HCT116 (cell line): ENCODE measurements around the gene CNPPD1. TPM values are rescaled to one million over a fixed set of nuclear protein-coding genes. Genes with fewer than 3 reads are reported as not detected.

Experiments
- ATAC-seq: fragments of 200-7000 bp; cut with Tn5 transposase; 2 replicates; pipeline ENCODE4 v1.9.1; 2020; ENCODE audit warnings: mild to moderate bottlenecking, moderate library complexity
- BruUV-seq: library from RNA; stranded (reverse); fragments of 400-500 nt; replicated peaks from 2 replicates; lab custom pipeline; 2021; lab: Mats Ljungman, UMichigan
- CTCF ChIA-PET: fragments of 300-600 bp; sonication (Branson Sonifier 250); formaldehyde crosslinking; loops from one replicate; lab custom pipeline; 2021; ENCODE audit warnings: antibody characterized with exemption; lab: Charles Lee
- POLR2A ChIA-PET: fragments of 300-600, 350-600 bp; sonication (Branson Sonifier 250); formaldehyde crosslinking; loops from one replicate; lab custom pipeline; 2021; ENCODE audit warnings: antibody characterized with exemption; lab: Charles Lee
- RAD21 ChIA-PET, 2 experiments: fragments of 300-600 bp; sonication (Branson Sonifier 250); formaldehyde crosslinking; loops; one replicate each; lab custom pipeline; 2023; ENCODE audit warnings: low total read pairs in 2 of 2; ENCODE audit not compliant: uncharacterized antibody in 2 of 2, unreplicated experiment in 2 of 2, low non-redundant PET in 1 of 2; lab: Charles Lee
- DNase-seq: peaks from one replicate; pipeline ENCODE4 v3.0.0-alpha.2; 2010; ENCODE audit warnings: low read depth, low spot score
- H2AFZ ChIP-seq: fragments of 200-600 bp; shearing (Covaris generic), sonication (generic); 2 replicates; pipeline ENCODE4 v1.6.1; 2017; ENCODE audit warnings: low read depth, mixed run types, mixed read lengths, antibody characterized with exemption, low read length; ENCODE audit not compliant: poor library complexity, severe bottlenecking
- H3K27ac ChIP-seq: 2 replicates; pipeline ENCODE4 v1.5.1; 2012; ENCODE audit warnings: low read depth, low read length
- H3K27me3 ChIP-seq: fragments of 200-600 bp; sonication (generic); 2 replicates; pipeline ENCODE4 v1.6.1; 2016; ENCODE audit warnings: mixed run types, low read length, mixed read lengths; ENCODE audit not compliant: insufficient read depth
- H3K36me3 ChIP-seq, 2 experiments: fragments of 200-500 bp in 1 of 2; fragments of 200-600 bp in 1 of 2; sonication (Bioruptor generic) in 1 of 2; sonication (generic) in 1 of 2; 2 replicates each; pipeline versions ENCODE4 v1.5.1 to v1.6.1; 2014 to 2016; ENCODE audit warnings: low read length in 2 of 2, inconsistent platforms in 1 of 2, mixed read lengths in 1 of 2, mixed run types in 1 of 2; ENCODE audit not compliant: insufficient read depth in 2 of 2, control insufficient read depth in 1 of 2
- H3K4me1 ChIP-seq, 2 experiments: fragments of 200-600 bp in 1 of 2; sonication (generic) in 1 of 2; 2 replicates each; pipeline versions ENCODE4 v1.5.1 to v1.6.1; 2012 to 2017; ENCODE audit warnings: low read length in 2 of 2, inconsistent platforms in 1 of 2, mild to moderate bottlenecking in 1 of 2, mixed read lengths in 1 of 2, mixed run types in 1 of 2, moderate library complexity in 1 of 2; ENCODE audit not compliant: insufficient read depth in 2 of 2, control insufficient read depth in 1 of 2
- H3K4me2 ChIP-seq: fragments of 200-600 bp; sonication (generic); 2 replicates; pipeline ENCODE4 v1.6.1; 2017; ENCODE audit warnings: mixed run types, low read length, mixed read lengths
- H3K4me3 ChIP-seq, 2 experiments: fragments of 200-600 bp in 1 of 2; sonication (generic) in 1 of 2; replicated peaks in 1 of 2; 2 replicates each; pipeline ENCODE4 v1.5.1; 2011 to 2016; ENCODE audit warnings: low read length in 2 of 2, control low read depth in 1 of 2, low read depth in 1 of 2, mild to moderate bottlenecking in 1 of 2, mixed read lengths in 1 of 2, mixed run types in 1 of 2
- H3K79me2 ChIP-seq: fragments of 200-600 bp; sonication (generic); 2 replicates; pipeline ENCODE4 v1.6.1; 2017; ENCODE audit warnings: mild to moderate bottlenecking, mixed run types, low read length, moderate library complexity, mixed read lengths; ENCODE audit not compliant: insufficient read depth
- H3K9ac ChIP-seq: fragments of 200-600 bp; sonication (generic); 2 replicates; pipeline ENCODE4 v1.6.1; 2016; ENCODE audit warnings: low read length, mixed read lengths
- H3K9me2 ChIP-seq: fragments of 200-600 bp; sonication (generic), shearing (Covaris generic); 2 replicates; pipeline ENCODE4 v1.6.1; 2017; ENCODE audit warnings: mixed run types, mild to moderate bottlenecking, moderate library complexity; ENCODE audit not compliant: insufficient read depth
- H3K9me3 ChIP-seq, 2 experiments: fragments of 200-500 bp in 1 of 2; fragments of 200-600 bp in 1 of 2; sonication (Bioruptor generic) in 1 of 2; sonication (generic) in 1 of 2; 2 replicates each; pipeline ENCODE4 v1.6.1; 2014 to 2017; ENCODE audit warnings: low read length in 2 of 2, mixed read lengths in 2 of 2, inconsistent platforms in 1 of 2, low read depth in 1 of 2, mild to moderate bottlenecking in 1 of 2, mixed run types in 1 of 2, moderate library complexity in 1 of 2; ENCODE audit not compliant: control insufficient read depth in 1 of 2, insufficient read depth in 1 of 2
- H4K20me1 ChIP-seq: fragments of 200-600 bp; sonication (generic), shearing (Covaris generic); 2 replicates; pipeline ENCODE4 v1.6.1; 2017; ENCODE audit warnings: mixed run types, mild to moderate bottlenecking, moderate library complexity; ENCODE audit not compliant: insufficient read depth
- CBX3 ChIP-seq: IDR thresholded peaks from 2 replicates; pipeline ENCODE4 v1.6.1; 2012; ENCODE audit warnings: low read depth
- CEBPB ChIP-seq: IDR thresholded peaks from 2 replicates; pipeline ENCODE4 v1.6.1; 2012; ENCODE audit warnings: low read depth
- EGR1 ChIP-seq: IDR thresholded peaks from 2 replicates; pipeline ENCODE4 v1.6.1; 2012; ENCODE audit warnings: low read depth
- ELF1 ChIP-seq: IDR thresholded peaks from 2 replicates; pipeline ENCODE4 v1.6.1; 2012; ENCODE audit warnings: low read depth, borderline replicate concordance
- EZH2phosphoT487 ChIP-seq: fragments of 200-600 bp; IDR thresholded peaks from 2 replicates; pipeline ENCODE4 v1.6.1; 2018; ENCODE audit warnings: antibody characterized with exemption, borderline replicate concordance
- FOSL1 ChIP-seq: IDR thresholded peaks from 2 replicates; pipeline ENCODE4 v1.6.1; 2012; ENCODE audit warnings: low read depth
- JUND ChIP-seq: IDR thresholded peaks from 2 replicates; pipeline ENCODE4 v1.6.1; 2012
- POLR2A ChIP-seq: IDR thresholded peaks from 2 replicates; pipeline ENCODE4 v1.7.0; 2011; ENCODE audit warnings: borderline replicate concordance; ENCODE audit not compliant: insufficient read depth, insufficient read length; ENCODE audit errors: extremely low read depth
- POLR2AphosphoS5 ChIP-seq: IDR thresholded peaks from 2 replicates; pipeline ENCODE4 v1.6.1; 2011; ENCODE audit warnings: mild to moderate bottlenecking, low read depth, low read length, moderate library complexity
- SIN3A ChIP-seq: IDR thresholded peaks from 2 replicates; pipeline ENCODE4 v1.6.1; 2012; ENCODE audit warnings: low read depth
- SP1 ChIP-seq: IDR thresholded peaks from 2 replicates; pipeline ENCODE4 v1.6.1; 2012; ENCODE audit warnings: low read depth
- SRF ChIP-seq: IDR thresholded peaks from 2 replicates; pipeline ENCODE4 v1.6.1; 2012; ENCODE audit warnings: low read depth
- TCF7L2 ChIP-seq: IDR thresholded peaks from 2 replicates; pipeline ENCODE4 v1.7.0; 2011; ENCODE audit warnings: borderline replicate concordance, inconsistent platforms; ENCODE audit not compliant: insufficient read depth, insufficient read length; ENCODE audit errors: extremely low read depth
- YY1 ChIP-seq: IDR thresholded peaks from 2 replicates; pipeline ENCODE4 v1.6.1; 2011; ENCODE audit warnings: low read length, low read depth, moderate library complexity, mild to moderate bottlenecking; ENCODE audit not compliant: insufficient replicate concordance; ENCODE audit errors: extremely low read depth
- ZFX ChIP-seq: fragments of 450-650 bp; IDR thresholded peaks from 2 replicates; pipeline ENCODE4 v1.6.1; 2017
- intact Hi-C: fragments of 100-400 bp; cut with micrococcal nuclease; formaldehyde crosslinking; loops from 2 replicates; pipeline ENCODE4 v1.10.0; 2022
- total RNA-seq: library from RNA; stranded (reverse); gene quantifications from one replicate; pipeline ENCODE4 v1.2.1, GENCODE V29; 2021; ENCODE audit not compliant: unreplicated experiment

The CNPPD1 gene
- total RNA-seq, 1 experiment from 2014 or later, result 41.9 TPM

DNA sequence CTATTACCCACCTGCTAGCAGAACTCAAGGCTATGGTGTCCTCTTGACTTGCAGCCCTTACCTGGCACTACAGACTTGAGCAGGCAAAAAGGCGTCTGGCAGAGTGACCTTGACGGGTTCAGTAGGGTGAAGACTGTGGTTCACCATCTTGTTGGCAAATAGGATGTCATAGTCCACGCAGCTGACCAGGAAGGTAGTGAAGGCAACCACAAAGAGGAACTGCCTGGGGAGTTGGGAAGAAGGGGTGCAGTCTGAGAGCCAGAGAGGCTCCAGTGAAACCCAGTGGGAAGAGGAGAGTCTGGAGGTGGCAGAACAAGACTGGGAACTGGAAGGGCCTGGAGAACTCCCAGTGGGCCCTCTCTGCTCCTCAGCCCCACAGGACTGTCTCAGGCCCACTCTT is 48.6 kb upstream of the CNPPD1 start:
- Histone ChIP-seq H3K36me3 (peaks cover 22 to 25% of the 10 kb centered on the region in 2 experiments; a peak in 3 of 4 replicates), H4K20me1 (no peaks in the 10 kb centered on the region), H3K4me3 (no peak overlapping the region), H2AFZ (no peak overlapping the region), H3K4me2 (no peak overlapping the region), H3K9ac (no peak overlapping the region), H3K79me2 (peaks cover 20% of the 10 kb centered on the region), H3K4me1 (peaks cover 6 to 12% of the 10 kb centered on the region in 2 experiments; a peak in 3 of 4 replicates), H3K27ac (no peak overlapping the region), H3K9me2 (no peaks in the 10 kb centered on the region), H3K27me3 (no peaks in the 10 kb centered on the region), H3K9me3 (no peaks in the 10 kb centered on the region)
- RAD21 ChIA-PET, result no interaction called here
- POLR2A ChIA-PET, result no interaction called here
- no peak for DNase-seq
- intact Hi-C loops, result loop anchor here (5.0 kb wide), 1 partner anchor 72 kb away; no protein-coding TSS in a partner anchor
- CTCF ChIA-PET, result no interaction called here
- no TSS peak for BruUV-seq
- TF ChIP-seq ELF1, result no peak
- TF ChIP-seq CBX3, result no peak
- no peak for TF ChIP-seq SP1
- no peak for TF ChIP-seq EZH2phosphoT487
- TF ChIP-seq EGR1, result no peak
- TF ChIP-seq POLR2AphosphoS5, result no peak
- TF ChIP-seq TCF7L2, result no peak
- no peak for TF ChIP-seq ZFX
- TF ChIP-seq SRF, result no peak
- TF ChIP-seq CEBPB, result no peak
- TF ChIP-seq FOSL1, result no peak
- no peak for TF ChIP-seq JUND
- TF ChIP-seq SIN3A, result no peak
- TF ChIP-seq POLR2A, result no peak
- TF ChIP-seq YY1, result no peak
- no peak for ATAC-seq
